Measurements from ENCODE around the gene CSDE1.

CSDE1 gene

DNA sequence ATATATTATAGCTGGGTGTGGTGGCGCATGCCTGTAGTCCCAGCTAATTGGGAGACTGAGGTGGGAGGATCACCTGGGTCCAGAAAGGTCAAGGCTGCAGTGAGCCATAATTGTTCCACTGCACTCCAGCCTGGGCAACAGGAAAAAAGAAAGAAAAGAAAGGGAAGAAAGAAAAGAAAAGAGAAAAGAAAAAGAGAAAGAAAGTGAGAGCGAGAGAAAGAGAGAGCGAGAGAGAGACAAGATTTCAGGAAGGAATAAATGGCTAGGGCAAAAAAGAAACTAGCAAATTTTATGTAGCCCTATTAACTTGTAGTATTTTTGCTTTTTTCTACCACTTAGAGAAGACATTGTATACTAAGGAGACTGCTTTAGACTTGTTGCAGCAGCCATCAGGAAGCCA, 47.4 kb downstream of the CSDE1 start:
- H3K4me1 ChIP-seq (ENCODE audit: control extremely low read depth in 1 of 4, control insufficient read depth in 4 of 4, insufficient read depth in 4 of 4, low read length in 3 of 4) = peaks cover 1 to 3% (median 2%) of the 10 kb centered on the region in 4 experiments
- H3K4me3 ChIP-seq (ENCODE audit: control insufficient read depth in 1 of 7, extremely low read depth in 1 of 7, insufficient read depth in 4 of 7, low read depth in 2 of 7, low read length in 6 of 7) = no peak overlapping the region
- H3K36me3 ChIP-seq (ENCODE audit: control insufficient read depth in 4 of 4, insufficient read depth in 4 of 4, low read length in 3 of 4) = peaks cover 29 to 64% (median 46%) of the 10 kb centered on the region in 4 experiments
- DNase-seq = no peak
- POLR2A ChIA-PET = no interaction called here
- no peaks in the 10 kb centered on the region for H3K9me3 ChIP-seq (ENCODE audit: control extremely low read depth in 1 of 5, control insufficient read depth in 4 of 5, insufficient read depth in 2 of 5, low read depth in 1 of 5, low read length in 4 of 5)
- CTCF ChIA-PET = no interaction called here
- no peaks in the 10 kb centered on the region for H3K27me3 ChIP-seq (replicated peaks in 2 of 5; ENCODE audit: control insufficient read depth in 4 of 5, insufficient read depth in 5 of 5, low read length in 4 of 5)
- H3K27ac ChIP-seq (ENCODE audit: insufficient read depth in 1 of 2, low read depth in 1 of 2, low read length in 2 of 2, poor library complexity in 1 of 2, severe bottlenecking in 2 of 2) = no peak overlapping the region
- WGBS (ENCODE audit: insufficient coverage) = 100% methylated on average over 3 of the region's 3 CpGs

DNA sequence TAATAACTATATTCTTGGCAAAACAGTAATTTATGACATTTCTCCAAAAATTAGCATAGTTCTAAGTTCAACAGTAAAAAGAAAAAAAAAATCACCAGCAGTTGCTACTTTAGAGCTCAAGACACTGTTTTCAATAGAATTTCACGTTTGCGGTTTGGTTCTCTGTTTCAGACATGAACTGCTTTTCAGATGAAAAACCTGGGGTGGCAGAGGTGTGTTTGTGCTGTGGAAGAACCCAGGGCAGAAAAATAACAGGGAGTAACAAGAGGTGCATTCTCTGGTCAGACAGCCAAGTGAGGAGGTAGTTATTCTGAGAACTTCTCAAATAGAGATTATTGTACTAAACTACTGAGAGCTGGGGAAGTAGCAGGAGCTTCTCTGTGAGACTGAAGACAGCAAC, 50.2 kb downstream of the CSDE1 start:
- Histone ChIP-seq H3K36me3 (ENCODE audit: control insufficient read depth in 4 of 4, insufficient read depth in 4 of 4, low read length in 3 of 4) (peaks cover 26 to 52% (median 41%) of the 10 kb centered on the region in 4 experiments), H3K27ac (ENCODE audit: insufficient read depth in 1 of 2, low read depth in 1 of 2, low read length in 2 of 2, poor library complexity in 1 of 2, severe bottlenecking in 2 of 2) (no peak overlapping the region), H3K9me3 (ENCODE audit: control extremely low read depth in 1 of 5, control insufficient read depth in 4 of 5, insufficient read depth in 2 of 5, low read depth in 1 of 5, low read length in 4 of 5) (no peaks in the 10 kb centered on the region), H3K27me3 (replicated peaks in 2 of 5; ENCODE audit: control insufficient read depth in 4 of 5, insufficient read depth in 5 of 5, low read length in 4 of 5) (no peaks in the 10 kb centered on the region), H3K4me3 (ENCODE audit: control insufficient read depth in 1 of 7, extremely low read depth in 1 of 7, insufficient read depth in 4 of 7, low read depth in 2 of 7, low read length in 6 of 7) (no peak overlapping the region), H3K4me1 (ENCODE audit: control extremely low read depth in 1 of 4, control insufficient read depth in 4 of 4, insufficient read depth in 4 of 4, low read length in 3 of 4) (no peaks in the 10 kb centered on the region)
- ChIA-PET CTCF (no interaction called here), POLR2A (no interaction called here)
- no peak for DNase-seq
- 100% methylated on average over 2 of the region's 2 CpGs for WGBS (ENCODE audit: insufficient coverage)

DNA sequence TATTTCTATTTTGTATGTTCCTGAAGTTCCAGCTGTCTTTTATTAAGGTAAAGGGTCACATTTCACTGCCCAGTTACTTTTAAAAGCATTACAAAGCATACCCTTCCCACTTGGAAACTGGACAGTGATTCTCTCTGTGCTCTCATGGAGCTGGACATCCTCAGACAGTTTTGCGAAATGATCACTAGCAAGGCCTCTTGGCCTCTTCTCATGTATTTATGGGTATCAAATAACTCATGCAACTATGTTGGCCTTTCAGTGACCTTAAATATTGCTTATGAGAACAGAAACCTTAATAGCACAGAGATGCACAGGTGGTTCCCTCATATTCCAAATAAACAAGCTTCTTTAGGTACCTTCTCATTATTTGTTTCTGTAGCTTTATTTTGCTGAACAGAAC, 54.5 kb downstream of the CSDE1 start:
- Histone ChIP-seq H3K4me1 (ENCODE audit: control extremely low read depth in 1 of 4, control insufficient read depth in 4 of 4, insufficient read depth in 4 of 4, low read length in 3 of 4) (peaks cover 0 to 2% (median 0%) of the 10 kb centered on the region in 4 experiments), H3K27ac (ENCODE audit: insufficient read depth in 1 of 2, low read depth in 1 of 2, low read length in 2 of 2, poor library complexity in 1 of 2, severe bottlenecking in 2 of 2) (no peak overlapping the region), H3K36me3 (ENCODE audit: control insufficient read depth in 4 of 4, insufficient read depth in 4 of 4, low read length in 3 of 4) (peaks cover 9 to 25% (median 16%) of the 10 kb centered on the region in 4 experiments), H3K27me3 (replicated peaks in 2 of 5; ENCODE audit: control insufficient read depth in 4 of 5, insufficient read depth in 5 of 5, low read length in 4 of 5) (no peaks in the 10 kb centered on the region), H3K4me3 (ENCODE audit: control insufficient read depth in 1 of 7, extremely low read depth in 1 of 7, insufficient read depth in 4 of 7, low read depth in 2 of 7, low read length in 6 of 7) (no peak overlapping the region), H3K9me3 (ENCODE audit: control extremely low read depth in 1 of 5, control insufficient read depth in 4 of 5, insufficient read depth in 2 of 5, low read depth in 1 of 5, low read length in 4 of 5) (no peaks in the 10 kb centered on the region)
- ChIA-PET POLR2A (no interaction called here), CTCF (interaction anchor here (0.7 to 1.9 kb wide), 2 partner anchors 8 to 10 kb away, joined by 3 to 7 read pairs; partner anchors contain the start of gene AMPD1)
- no CpG with 5 or more reads among the region's 1 CpG for WGBS (ENCODE audit: insufficient coverage)
- no peak for DNase-seq

DNA sequence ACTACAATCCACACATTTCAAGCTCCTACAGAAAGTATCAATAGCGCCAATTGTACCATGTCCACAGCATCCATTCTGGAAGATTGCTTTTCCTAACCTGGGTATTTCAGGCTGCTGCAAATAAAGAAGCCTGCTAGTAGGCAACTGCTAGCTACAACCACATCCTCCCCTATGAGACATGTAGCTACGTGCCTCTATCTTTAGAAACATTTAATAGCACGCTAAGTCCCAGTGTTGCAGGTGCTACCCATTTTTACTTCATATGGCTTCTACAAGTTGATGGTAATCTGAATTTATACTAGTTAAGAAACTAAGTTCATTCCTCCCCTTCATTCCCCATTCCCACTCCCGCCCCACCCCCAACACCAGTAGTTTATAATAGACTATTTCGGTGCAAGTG, 55.0 kb downstream of the CSDE1 start:
- Histone ChIP-seq H3K27me3 (replicated peaks in 2 of 5; ENCODE audit: control insufficient read depth in 4 of 5, insufficient read depth in 5 of 5, low read length in 4 of 5) (no peaks in the 10 kb centered on the region), H3K36me3 (ENCODE audit: control insufficient read depth in 4 of 4, insufficient read depth in 4 of 4, low read length in 3 of 4) (peaks cover 7 to 20% (median 12%) of the 10 kb centered on the region in 4 experiments), H3K27ac (ENCODE audit: insufficient read depth in 1 of 2, low read depth in 1 of 2, low read length in 2 of 2, poor library complexity in 1 of 2, severe bottlenecking in 2 of 2) (no peak overlapping the region), H3K4me1 (ENCODE audit: control extremely low read depth in 1 of 4, control insufficient read depth in 4 of 4, insufficient read depth in 4 of 4, low read length in 3 of 4) (peaks cover 0 to 2% (median 0%) of the 10 kb centered on the region in 4 experiments), H3K4me3 (ENCODE audit: control insufficient read depth in 1 of 7, extremely low read depth in 1 of 7, insufficient read depth in 4 of 7, low read depth in 2 of 7, low read length in 6 of 7) (no peak overlapping the region), H3K9me3 (ENCODE audit: control extremely low read depth in 1 of 5, control insufficient read depth in 4 of 5, insufficient read depth in 2 of 5, low read depth in 1 of 5, low read length in 4 of 5) (no peaks in the 10 kb centered on the region)
- DNase-seq = no peak
- WGBS (ENCODE audit: insufficient coverage) = 100% methylated on average over 1 of the region's 5 CpGs
- CTCF ChIA-PET = interaction anchor here (0.7 to 1.9 kb wide), 2 partner anchors 8 to 10 kb away, joined by 3 to 7 read pairs; partner anchors contain the start of gene AMPD1
- POLR2A ChIA-PET = no interaction called here

DNA sequence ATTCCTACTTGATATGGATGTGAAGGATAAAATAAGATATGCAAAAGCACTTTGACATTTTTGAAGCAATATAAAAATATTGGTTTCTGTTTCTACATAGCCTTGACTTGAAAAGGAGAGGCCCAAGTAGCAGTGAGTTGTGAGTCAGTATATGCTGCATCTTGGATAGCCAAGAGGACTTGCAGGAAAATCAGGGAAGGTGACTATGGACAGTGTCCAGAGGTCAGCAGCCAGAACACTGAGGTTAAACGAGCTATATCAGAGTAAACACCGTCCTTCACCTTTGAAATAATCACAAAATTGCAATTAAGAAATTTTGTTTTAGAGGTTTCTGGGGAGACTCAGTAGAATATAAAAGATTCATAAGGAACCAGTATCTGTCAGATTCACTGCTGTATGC, 55.9 kb downstream of the CSDE1 start:
- Histone ChIP-seq H3K27ac (ENCODE audit: insufficient read depth in 1 of 2, low read depth in 1 of 2, low read length in 2 of 2, poor library complexity in 1 of 2, severe bottlenecking in 2 of 2) (no peak overlapping the region), H3K9me3 (ENCODE audit: control extremely low read depth in 1 of 5, control insufficient read depth in 4 of 5, insufficient read depth in 2 of 5, low read depth in 1 of 5, low read length in 4 of 5) (no peaks in the 10 kb centered on the region), H3K4me1 (ENCODE audit: control extremely low read depth in 1 of 4, control insufficient read depth in 4 of 4, insufficient read depth in 4 of 4, low read length in 3 of 4) (peaks cover 0 to 2% (median 0%) of the 10 kb centered on the region in 4 experiments), H3K36me3 (ENCODE audit: control insufficient read depth in 4 of 4, insufficient read depth in 4 of 4, low read length in 3 of 4) (peaks cover 4 to 12% (median 6%) of the 10 kb centered on the region in 4 experiments), H3K4me3 (ENCODE audit: control insufficient read depth in 1 of 7, extremely low read depth in 1 of 7, insufficient read depth in 4 of 7, low read depth in 2 of 7, low read length in 6 of 7) (no peak overlapping the region), H3K27me3 (replicated peaks in 2 of 5; ENCODE audit: control insufficient read depth in 4 of 5, insufficient read depth in 5 of 5, low read length in 4 of 5) (no peaks in the 10 kb centered on the region)
- WGBS (ENCODE audit: insufficient coverage) = no CpG with 5 or more reads among the region's 2 CpGs
- CTCF ChIA-PET = no interaction called here
- POLR2A ChIA-PET = no interaction called here
- no peak for DNase-seq

DNA sequence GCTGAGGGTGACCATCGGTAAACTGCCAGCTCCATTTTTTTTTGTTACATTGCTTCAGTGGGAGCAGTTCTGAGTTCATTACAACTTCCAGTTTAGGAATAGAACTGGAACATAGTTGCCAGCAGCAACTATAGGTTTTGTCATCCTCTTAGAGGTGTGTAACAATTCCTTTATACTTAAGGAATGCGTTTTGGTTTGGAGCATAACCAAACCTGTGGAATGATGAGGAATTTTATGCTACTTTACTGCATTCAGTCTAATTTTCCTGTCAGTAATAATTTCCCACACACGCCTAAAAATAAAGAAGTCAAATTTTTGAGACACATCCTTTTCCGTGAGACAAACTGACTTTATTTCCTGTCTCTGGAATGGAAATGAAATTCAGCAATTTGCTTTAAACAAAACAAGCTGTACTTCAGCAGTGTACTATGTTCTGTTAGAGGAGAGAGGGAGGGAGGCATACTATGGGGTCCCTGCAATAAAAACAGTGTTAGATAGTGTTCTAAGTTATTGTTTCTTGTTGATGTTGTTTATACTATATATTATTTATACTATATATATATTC, 57.7 kb downstream of the CSDE1 start:
- Histone ChIP-seq H3K4me1 (ENCODE audit: control extremely low read depth in 1 of 4, control insufficient read depth in 4 of 4, insufficient read depth in 4 of 4, low read length in 3 of 4) (peaks cover 0 to 2% (median 0%) of the 10 kb centered on the region in 4 experiments), H3K36me3 (ENCODE audit: control insufficient read depth in 4 of 4, insufficient read depth in 4 of 4, low read length in 3 of 4) (peaks cover 0 to 2% (median 0%) of the 10 kb centered on the region in 4 experiments), H3K27ac (ENCODE audit: insufficient read depth in 1 of 2, low read depth in 1 of 2, low read length in 2 of 2, poor library complexity in 1 of 2, severe bottlenecking in 2 of 2) (no peak overlapping the region), H3K27me3 (replicated peaks in 2 of 5; ENCODE audit: control insufficient read depth in 4 of 5, insufficient read depth in 5 of 5, low read length in 4 of 5) (no peaks in the 10 kb centered on the region), H3K9me3 (ENCODE audit: control extremely low read depth in 1 of 5, control insufficient read depth in 4 of 5, insufficient read depth in 2 of 5, low read depth in 1 of 5, low read length in 4 of 5) (no peaks in the 10 kb centered on the region), H3K4me3 (ENCODE audit: control insufficient read depth in 1 of 7, extremely low read depth in 1 of 7, insufficient read depth in 4 of 7, low read depth in 2 of 7, low read length in 6 of 7) (no peak overlapping the region)
- 0% methylated on average over 1 of the region's 4 CpGs for WGBS (ENCODE audit: insufficient coverage)
- CTCF ChIA-PET = no interaction called here
- DNase-seq = no peak
- POLR2A ChIA-PET = no interaction called here

DNA sequence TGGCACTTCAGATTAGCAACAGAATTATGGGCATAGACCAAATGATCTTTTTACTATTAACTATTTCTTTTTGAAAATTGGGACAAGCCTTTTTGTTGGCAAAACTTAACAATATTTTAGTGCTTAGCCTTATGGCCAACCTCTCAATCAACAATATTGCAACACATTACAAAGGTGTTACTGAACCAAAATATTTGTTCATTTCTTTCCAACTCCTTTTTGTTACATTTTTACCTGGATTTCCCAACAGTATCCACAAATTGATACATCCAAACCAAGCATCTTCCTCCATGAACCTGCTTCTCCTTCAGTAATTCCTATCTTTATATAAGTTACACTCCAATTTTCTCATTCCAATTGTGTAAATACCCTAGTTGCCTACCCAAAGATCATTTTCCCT, 61.0 kb downstream of the CSDE1 start:
- Histone ChIP-seq H3K27me3 (replicated peaks in 2 of 5; ENCODE audit: control insufficient read depth in 4 of 5, insufficient read depth in 5 of 5, low read length in 4 of 5) (no peaks in the 10 kb centered on the region), H3K9me3 (ENCODE audit: control extremely low read depth in 1 of 5, control insufficient read depth in 4 of 5, insufficient read depth in 2 of 5, low read depth in 1 of 5, low read length in 4 of 5) (no peaks in the 10 kb centered on the region), H3K27ac (ENCODE audit: insufficient read depth in 1 of 2, low read depth in 1 of 2, low read length in 2 of 2, poor library complexity in 1 of 2, severe bottlenecking in 2 of 2) (no peak overlapping the region), H3K4me1 (ENCODE audit: control extremely low read depth in 1 of 4, control insufficient read depth in 4 of 4, insufficient read depth in 4 of 4, low read length in 3 of 4) (peaks cover 0 to 2% (median 0%) of the 10 kb centered on the region in 4 experiments), H3K36me3 (ENCODE audit: control insufficient read depth in 4 of 4, insufficient read depth in 4 of 4, low read length in 3 of 4) (no peaks in the 10 kb centered on the region), H3K4me3 (ENCODE audit: control insufficient read depth in 1 of 7, extremely low read depth in 1 of 7, insufficient read depth in 4 of 7, low read depth in 2 of 7, low read length in 6 of 7) (no peak overlapping the region)
- DNase-seq = no peak
- CTCF ChIA-PET = no interaction called here
- POLR2A ChIA-PET = no interaction called here
